ENCODE measurements around the gene RCBTB2.

GRCh38 chr13:48528720-48529119, 4.2 kb downstream of the RCBTB2 start:
- TF ChIP-seq GATA2 (IDR thresholded peaks at IDR 0.05; ENCODE audit: insufficient read depth, insufficient read length, low read depth, low read length) (no peak), EZH2 (IDR thresholded peaks at IDR 0.05; ENCODE audit: borderline replicate concordance, low read depth, low read length, severe bottlenecking) (no peak), POLR2A (IDR thresholded peaks at IDR 0.05; ENCODE audit: low read depth, low read length) (no peak)

All from endothelial cell of umbilical vein (primary cell).